Neural progenitor cell (in vitro differentiated cells): Measurements from ENCODE around the gene BATF. TPM values are rescaled to one million over a fixed set of nuclear protein-coding genes. Genes with fewer than 3 reads are reported as not detected.

ENCODE experiments used
- DNase-seq: peaks from one replicate; pipeline ENCODE4 v3.0.0-alpha.2; 2016; ENCODE audit warnings: low spot score
- H2AFZ ChIP-seq: fragments of 200-600 bp; sonication (generic); replicated peaks from 2 replicates; pipeline ENCODE4 v1.6.1; 2016; ENCODE audit warnings: antibody characterized with exemption
- H3F3A ChIP-seq: fragments of 200-600 bp; sonication (generic); 2 replicates; pipeline ENCODE4 v1.6.1; 2016; ENCODE audit warnings: antibody characterized with exemption, low read depth
- H3K27ac ChIP-seq: fragments of 200-600 bp; sonication (generic); 2 replicates; pipeline ENCODE4 v1.5.1; 2016; ENCODE audit warnings: mild to moderate bottlenecking
- H3K27me3 ChIP-seq: fragments of 200-600 bp; sonication (generic); 2 replicates; pipeline ENCODE4 v1.6.1; 2016; ENCODE audit warnings: mild to moderate bottlenecking, moderate library complexity
- H3K36me3 ChIP-seq: fragments of 200-600 bp; sonication (generic); 2 replicates; pipeline ENCODE4 v1.5.1; 2016
- H3K4me1 ChIP-seq: fragments of 200-600 bp; sonication (generic); 2 replicates; pipeline ENCODE4 v1.6.1; 2016; ENCODE audit warnings: mixed run types
- H3K4me2 ChIP-seq: fragments of 200-600 bp; sonication (generic); 2 replicates; pipeline ENCODE4 v1.6.1; 2016
- H3K4me3 ChIP-seq: fragments of 200-600 bp; sonication (generic); 2 replicates; pipeline ENCODE4 v1.5.1; 2016
- H3K79me2 ChIP-seq: fragments of 200-600 bp; sonication (generic); 2 replicates; pipeline ENCODE4 v1.6.1; 2016; ENCODE audit warnings: low read depth
- H3K9ac ChIP-seq: fragments of 200-600 bp; sonication (generic); 2 replicates; pipeline ENCODE4 v1.6.1; 2016
- H3K9me3 ChIP-seq: fragments of 200-600 bp; sonication (generic); 2 replicates; pipeline ENCODE4 v1.5.1; 2016; ENCODE audit warnings: low read depth
- H4K20me1 ChIP-seq: fragments of 200-600 bp; sonication (generic); 2 replicates; pipeline ENCODE4 v1.6.1; 2016; ENCODE audit warnings: low read depth
- H3K27ac Mint-ChIP-seq: 3 replicates; pipeline ENCODE4 v1.8.0; 2021; ENCODE audit warnings: mixed read lengths
- H3K27me3 Mint-ChIP-seq: 2 replicates; pipeline ENCODE4 v1.8.0; 2022; ENCODE audit warnings: low read depth, mild to moderate bottlenecking, inconsistent platforms, moderate library complexity, mixed read lengths; ENCODE audit not compliant: insufficient read depth
- H3K36me3 Mint-ChIP-seq: 3 replicates; pipeline ENCODE4 v1.8.0; 2021; ENCODE audit warnings: mixed read lengths
- H3K4me1 Mint-ChIP-seq: 3 replicates; pipeline ENCODE4 v1.8.0; 2021; ENCODE audit warnings: mixed read lengths
- H3K4me3 Mint-ChIP-seq: 3 replicates; pipeline ENCODE4 v1.8.0; 2021; ENCODE audit warnings: mild to moderate bottlenecking, moderate library complexity, mixed read lengths
- H3K9me3 Mint-ChIP-seq: 3 replicates; pipeline ENCODE4 v1.8.0; 2020; ENCODE audit warnings: mixed read lengths
- CTCF ChIP-seq: fragments of 200-600 bp; sonication (generic); IDR thresholded peaks from 2 replicates; pipeline ENCODE4 v1.5.1; 2017; ENCODE audit warnings: antibody characterized with exemption, mild to moderate bottlenecking
- EZH2 ChIP-seq: fragments of 200-600 bp; sonication (generic); IDR thresholded peaks from 2 replicates; pipeline ENCODE4 v1.6.1; 2017; ENCODE audit warnings: antibody characterized with exemption, mild to moderate bottlenecking, moderate library complexity
- EZH2phosphoT487 ChIP-seq: fragments of 200-600 bp; sonication (generic); IDR thresholded peaks from 2 replicates; pipeline ENCODE4 v1.6.1; 2017; ENCODE audit warnings: antibody characterized with exemption
- total RNA-seq: library from RNA; depleted of rRNA; stranded (reverse); fragments of >200 nt; gene quantifications from 2 replicates; pipeline ENCODE4 v1.2.3, GENCODE V29; 2015; ENCODE audit warnings: low replicate concordance

BATF gene
- total RNA-seq, 1 donor from 2014 or later, result not detected

DNA sequence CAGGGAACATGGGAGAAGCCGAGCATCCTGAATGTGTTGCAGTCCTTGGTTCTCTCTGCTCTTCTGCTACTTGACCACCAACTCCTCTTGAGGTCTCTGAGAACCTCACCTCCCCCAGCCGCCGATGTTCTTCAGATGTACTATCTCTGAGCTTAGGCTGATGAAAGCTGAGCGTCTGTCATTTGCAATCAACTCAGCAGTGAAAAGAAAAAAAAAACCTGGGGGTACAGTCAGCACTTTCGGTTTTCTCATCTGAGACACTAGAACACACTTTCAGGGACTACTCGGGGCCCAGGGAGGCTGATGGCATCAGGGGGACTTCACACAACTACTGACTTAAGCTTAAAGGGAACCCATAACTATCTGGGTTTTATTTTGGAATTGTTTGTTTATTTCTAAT is 46.5 kb downstream of the BATF start:
- no peak for TF ChIP-seq CTCF
- no peak for TF ChIP-seq EZH2
- TF ChIP-seq EZH2phosphoT487, result no peak
- no peaks in the 10 kb centered on the region for H3K36me3 Mint-ChIP-seq
- no peak overlapping the region for H3K27ac Mint-ChIP-seq
- no peaks in the 10 kb centered on the region for H3K9me3 ChIP-seq
- H2AFZ ChIP-seq, result no peak overlapping the region
- no peak overlapping the region for H3K27ac ChIP-seq
- no peak overlapping the region for H3K4me3 Mint-ChIP-seq
- no peaks in the 10 kb centered on the region for H3K36me3 ChIP-seq
- no peak overlapping the region for H3K9ac ChIP-seq
- H3K4me1 ChIP-seq, result no peaks in the 10 kb centered on the region
- H3K79me2 ChIP-seq, result no peaks in the 10 kb centered on the region
- H3F3A ChIP-seq, result no peaks in the 10 kb centered on the region
- no peaks in the 10 kb centered on the region for H3K9me3 Mint-ChIP-seq
- no peaks in the 10 kb centered on the region for H3K27me3 ChIP-seq
- no peak overlapping the region for H3K4me3 ChIP-seq
- no peak for DNase-seq
- H3K4me2 ChIP-seq, result no peak overlapping the region
- H3K4me1 Mint-ChIP-seq, result peaks cover 6% of the 10 kb centered on the region
- peaks cover 15% of the 10 kb centered on the region for H3K27me3 Mint-ChIP-seq
- H4K20me1 ChIP-seq, result no peaks in the 10 kb centered on the region

GRCh38 chr14:75570797-75571196 is 48.5 kb downstream of the BATF start:
- H3K4me3 Mint-ChIP-seq, result no peak overlapping the region
- no peak overlapping the region for H3K4me2 ChIP-seq
- H4K20me1 ChIP-seq, result no peaks in the 10 kb centered on the region
- no peaks in the 10 kb centered on the region for H3K36me3 Mint-ChIP-seq
- H3K9ac ChIP-seq, result no peak overlapping the region
- H3K4me3 ChIP-seq, result no peak overlapping the region
- peak overlapping the region; percentile 24 for H3K27ac Mint-ChIP-seq
- H3K9me3 Mint-ChIP-seq, result peaks cover 2% of the 10 kb centered on the region
- H3K36me3 ChIP-seq, result no peaks in the 10 kb centered on the region
- no peak for DNase-seq
- H3K27me3 ChIP-seq, result no peaks in the 10 kb centered on the region
- H3K4me1 ChIP-seq, result no peaks in the 10 kb centered on the region
- peaks cover 6% of the 10 kb centered on the region for H3K4me1 Mint-ChIP-seq
- H2AFZ ChIP-seq, result no peak overlapping the region
- TF ChIP-seq EZH2 (no peak), EZH2phosphoT487 (no peak), CTCF (no peak)
- no peaks in the 10 kb centered on the region for H3K79me2 ChIP-seq
- no peaks in the 10 kb centered on the region for H3K9me3 ChIP-seq
- no peaks in the 10 kb centered on the region for H3F3A ChIP-seq
- H3K27me3 Mint-ChIP-seq, result peaks cover 6% of the 10 kb centered on the region
- H3K27ac ChIP-seq, result no peak overlapping the region

DNA sequence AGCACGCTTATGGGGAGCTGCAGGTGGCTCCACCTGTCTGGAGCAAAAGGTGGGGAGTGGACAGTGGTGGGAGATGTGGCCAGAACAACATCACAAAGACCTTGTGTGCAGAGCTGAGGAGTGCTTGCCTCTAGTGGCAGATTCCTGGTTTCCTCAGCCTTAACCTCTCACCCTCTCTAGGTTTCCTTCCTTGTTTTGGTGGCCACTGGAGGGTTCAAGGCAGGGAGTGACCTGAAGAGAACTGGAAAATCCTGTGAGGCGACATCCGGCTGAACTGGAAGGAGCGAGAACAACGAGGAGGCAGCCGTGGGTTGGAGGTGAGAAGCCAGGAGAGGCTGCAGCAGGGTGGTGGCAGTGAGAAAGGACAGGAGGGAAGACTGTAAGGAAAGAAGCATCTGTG is 49.8 kb downstream of the BATF start:
- no peaks in the 10 kb centered on the region for H3K36me3 Mint-ChIP-seq
- Histone ChIP-seq H3K9me3 (no peaks in the 10 kb centered on the region), H3K36me3 (no peaks in the 10 kb centered on the region), H3K4me3 (no peak overlapping the region), H3K4me2 (no peak overlapping the region), H3F3A (no peaks in the 10 kb centered on the region), H3K9ac (no peak overlapping the region), H2AFZ (no peak overlapping the region), H3K4me1 (no peaks in the 10 kb centered on the region), H4K20me1 (no peaks in the 10 kb centered on the region), H3K27ac (no peak overlapping the region), H3K27me3 (no peaks in the 10 kb centered on the region), H3K79me2 (no peaks in the 10 kb centered on the region)
- peaks cover 6% of the 10 kb centered on the region for H3K4me1 Mint-ChIP-seq
- no peak overlapping the region for H3K4me3 Mint-ChIP-seq
- H3K9me3 Mint-ChIP-seq, result peaks cover 2% of the 10 kb centered on the region
- peaks cover 8% of the 10 kb centered on the region for H3K27me3 Mint-ChIP-seq
- DNase-seq, result no peak
- TF ChIP-seq EZH2phosphoT487 (no peak), EZH2 (no peak), CTCF (no peak)
- H3K27ac Mint-ChIP-seq, result peak overlapping the region; percentile 44

DNA sequence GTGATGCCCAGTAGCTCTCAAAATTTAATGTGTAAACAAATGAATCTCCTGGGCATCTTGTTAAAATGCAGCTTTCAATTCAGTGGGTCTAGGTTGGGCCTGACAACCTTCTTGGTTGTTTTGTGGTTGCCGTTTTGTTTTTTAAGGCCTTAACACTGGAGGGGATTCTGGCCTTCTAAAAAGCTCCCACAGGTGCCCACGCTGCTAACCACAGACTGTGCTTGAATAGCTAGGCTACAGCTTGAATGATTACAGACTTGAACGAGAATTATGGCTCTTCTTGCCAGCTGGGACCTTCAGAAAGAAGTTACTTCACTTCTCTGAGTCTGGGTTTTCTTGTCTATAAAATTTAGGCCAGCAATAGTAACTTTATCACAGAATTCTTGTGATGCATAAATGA is 54.8 kb downstream of the BATF start:
- Histone ChIP-seq H2AFZ (no peak overlapping the region), H3F3A (peaks cover 17% of the 10 kb centered on the region), H3K4me1 (no peaks in the 10 kb centered on the region), H3K9me3 (no peaks in the 10 kb centered on the region), H3K4me3 (no peak overlapping the region), H3K9ac (no peak overlapping the region), H3K27ac (no peak overlapping the region), H3K36me3 (no peaks in the 10 kb centered on the region), H3K4me2 (no peak overlapping the region), H4K20me1 (no peaks in the 10 kb centered on the region), H3K27me3 (peaks cover 10% of the 10 kb centered on the region), H3K79me2 (no peaks in the 10 kb centered on the region)
- Mint-ChIP-seq H3K27ac (no peak overlapping the region), H3K36me3 (no peaks in the 10 kb centered on the region), H3K4me3 (no peak overlapping the region), H3K9me3 (peaks cover 2% of the 10 kb centered on the region), H3K4me1 (peaks cover 15% of the 10 kb centered on the region), H3K27me3 (peaks cover 5% of the 10 kb centered on the region)
- no peak for DNase-seq
- no peak for TF ChIP-seq CTCF
- no peak for TF ChIP-seq EZH2phosphoT487
- TF ChIP-seq EZH2, result no peak
